Neural crest cell (in vitro differentiated cells): ENCODE measurements around the gene RNF150. TPM values are rescaled to one million over a fixed set of nuclear protein-coding genes. Genes with fewer than 3 reads are reported as not detected.
A peak's percentile ranks its signal among the peaks of the same experiment; 100 is the strongest.

Source experiments
- DNase-seq: peaks from one replicate; pipeline ENCODE4 v3.0.0; 2021; ENCODE audit warnings: low read depth, mixed read lengths, low spot score
- H3K27ac Mint-ChIP-seq: one replicate; pipeline ENCODE4 v1.8.0; 2021; ENCODE audit warnings: mild to moderate bottlenecking, mixed read lengths; ENCODE audit not compliant: unreplicated experiment
- H3K27me3 Mint-ChIP-seq: 2 replicates; pipeline ENCODE4 v1.8.0; 2021; ENCODE audit warnings: low read depth, mild to moderate bottlenecking, mixed read lengths
- H3K36me3 Mint-ChIP-seq: 2 replicates; pipeline ENCODE4 v1.8.0; 2021; ENCODE audit warnings: low read depth, mild to moderate bottlenecking, mixed read lengths
- H3K4me1 Mint-ChIP-seq: 2 replicates; pipeline ENCODE4 v1.8.0; 2021; ENCODE audit warnings: mixed read lengths
- H3K4me3 Mint-ChIP-seq: one replicate; pipeline ENCODE4 v1.8.0; 2021; ENCODE audit warnings: mild to moderate bottlenecking, mixed read lengths
- H3K9me3 Mint-ChIP-seq: 2 replicates; pipeline ENCODE4 v1.8.0; 2021; ENCODE audit warnings: mixed read lengths
- CTCF ChIP-seq: fragments of 200-600 bp; sonication (generic); conservative IDR thresholded peaks from 2 replicates; pipeline ENCODE4 v1.5.0; 2021; ENCODE audit warnings: antibody characterized with exemption, mild to moderate bottlenecking
- total RNA-seq: library from RNA; stranded (reverse); gene quantifications from 2 replicates; pipeline ENCODE4 v1.2.1, GENCODE V29; 2021

The RNF150 gene
- total RNA-seq, 1 donor from 2014 or later, result 23.3 TPM

GRCh38 chr4:141004823-141005222, 128.4 kb downstream of the RNF150 start:
- no peaks in the 10 kb centered on the region for H3K4me1 Mint-ChIP-seq
- no peak for TF ChIP-seq CTCF
- no peak overlapping the region for H3K27ac Mint-ChIP-seq
- no peak for DNase-seq
- no peak overlapping the region for H3K4me3 Mint-ChIP-seq
- peaks cover 7% of the 10 kb centered on the region for H3K9me3 Mint-ChIP-seq
- no peaks in the 10 kb centered on the region for H3K27me3 Mint-ChIP-seq
- H3K36me3 Mint-ChIP-seq, result peaks cover 3% of the 10 kb centered on the region

- no peak overlapping the region for H3K4me3 Mint-ChIP-seq
- TF ChIP-seq CTCF, result no peak
- DNase-seq, result no peak
- H3K9me3 Mint-ChIP-seq, result peaks cover 5% of the 10 kb centered on the region
- no peaks in the 10 kb centered on the region for H3K4me1 Mint-ChIP-seq
- peak overlapping the region; percentile 70 for H3K27ac Mint-ChIP-seq
- no peaks in the 10 kb centered on the region for H3K27me3 Mint-ChIP-seq
- H3K36me3 Mint-ChIP-seq, result no peaks in the 10 kb centered on the region
Observed at GRCh38 chr4:141003193-141003592, 130.1 kb downstream of the RNF150 start.

GRCh38 chr4:141002323-141002805, 130.9 kb downstream of the RNF150 start:
- DNase-seq, result no peak
- Mint-ChIP-seq H3K36me3 (no peaks in the 10 kb centered on the region), H3K27ac (no peak overlapping the region)

GRCh38 chr4:140996766-140997165, 136.5 kb downstream of the RNF150 start:
- no peaks in the 10 kb centered on the region for H3K27me3 Mint-ChIP-seq
- no peak overlapping the region for H3K27ac Mint-ChIP-seq
- DNase-seq, result no peak
- no peak overlapping the region for H3K4me3 Mint-ChIP-seq
- no peak for TF ChIP-seq CTCF
- peaks cover 3% of the 10 kb centered on the region for H3K9me3 Mint-ChIP-seq
- no peaks in the 10 kb centered on the region for H3K4me1 Mint-ChIP-seq
- H3K36me3 Mint-ChIP-seq, result peaks cover 6% of the 10 kb centered on the region

More at GRCh38 chr4:141002323-141002805, 130.9 kb downstream of the RNF150 start:
- no peak overlapping the region for H3K4me3 Mint-ChIP-seq
- no peak for TF ChIP-seq CTCF
- H3K4me1 Mint-ChIP-seq, result no peaks in the 10 kb centered on the region
- H3K27me3 Mint-ChIP-seq, result no peaks in the 10 kb centered on the region
- peaks cover 5% of the 10 kb centered on the region for H3K9me3 Mint-ChIP-seq

GRCh38 chr4:140995058-140995457, 138.2 kb downstream of the RNF150 start:
- Mint-ChIP-seq H3K4me1 (no peaks in the 10 kb centered on the region), H3K27me3 (no peaks in the 10 kb centered on the region), H3K36me3 (peaks cover 6% of the 10 kb centered on the region), H3K9me3 (peaks cover 3% of the 10 kb centered on the region), H3K27ac (no peak overlapping the region), H3K4me3 (no peak overlapping the region)
- no peak for TF ChIP-seq CTCF
- no peak for DNase-seq
